ENCODE measurements around the gene ADGRD2.

The ADGRD2 gene

DNA sequence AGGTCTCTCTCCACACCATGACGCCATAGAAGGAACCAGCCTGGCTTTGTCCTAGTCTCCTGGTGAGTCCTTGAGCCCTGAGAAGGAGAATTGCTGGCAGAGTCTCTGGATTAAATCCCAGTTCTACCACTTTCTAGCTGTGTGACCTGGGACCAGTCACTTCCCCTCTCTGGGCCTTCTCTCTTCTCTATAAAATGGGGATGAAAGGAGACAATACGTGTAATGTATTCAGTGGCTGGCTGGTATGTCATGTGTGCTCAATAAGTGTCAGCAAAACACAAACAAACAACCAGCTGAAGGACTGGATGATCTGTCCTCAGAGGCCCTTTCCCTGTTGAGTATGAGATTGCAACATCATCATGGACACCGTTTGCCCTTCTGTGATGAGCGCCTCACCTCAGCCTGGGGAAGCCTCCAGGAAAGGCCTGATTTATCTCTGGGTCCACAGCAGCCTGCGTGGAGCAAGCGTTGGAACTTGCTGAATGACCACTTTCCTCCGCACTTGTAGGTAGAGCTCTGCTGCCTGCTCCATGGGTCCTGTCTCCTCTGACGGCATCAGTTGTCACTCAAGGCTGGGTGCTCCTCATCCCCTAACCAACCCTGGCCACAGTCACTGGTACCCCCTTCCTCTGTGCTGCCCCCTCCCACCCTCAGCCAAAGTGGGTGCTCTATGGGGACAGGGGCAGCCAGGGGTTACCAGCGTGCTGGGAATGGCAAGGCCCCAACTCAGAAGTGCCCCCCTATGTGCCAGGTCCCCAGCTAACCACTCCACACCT lies 60.6 kb downstream of the ADGRD2 start:
- DNase-seq (ENCODE audit: low read depth, low spot score) = no peak

DNA sequence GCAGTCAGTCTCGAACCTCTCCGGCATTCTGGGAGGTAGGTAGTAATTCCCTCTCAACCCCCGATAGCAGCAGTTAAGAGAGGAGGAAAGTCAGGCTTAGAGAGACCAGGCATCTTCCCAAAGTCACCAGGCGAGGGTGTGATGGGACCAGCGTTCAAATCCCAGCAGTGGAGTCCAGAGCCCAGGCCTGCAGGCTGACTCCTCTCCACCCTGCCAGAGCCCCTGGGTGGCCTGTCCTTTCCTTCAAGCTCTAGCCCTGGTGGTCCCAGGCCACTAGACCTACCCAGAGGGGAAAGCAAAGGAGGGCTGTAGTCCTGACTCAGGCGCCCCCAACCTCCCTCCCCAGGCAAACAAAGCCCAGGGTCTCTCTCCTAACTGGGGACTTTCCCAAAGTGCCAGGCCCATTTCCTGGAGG lies 61.2 kb downstream of the ADGRD2 start:
- no peak for DNase-seq (ENCODE audit: low read depth, low spot score)

- no peak for DNase-seq (ENCODE audit: low read depth, low spot score)
Observed at GRCh38 chr9:124511891-124512805, 61.9 kb downstream of the ADGRD2 start.

DNA sequence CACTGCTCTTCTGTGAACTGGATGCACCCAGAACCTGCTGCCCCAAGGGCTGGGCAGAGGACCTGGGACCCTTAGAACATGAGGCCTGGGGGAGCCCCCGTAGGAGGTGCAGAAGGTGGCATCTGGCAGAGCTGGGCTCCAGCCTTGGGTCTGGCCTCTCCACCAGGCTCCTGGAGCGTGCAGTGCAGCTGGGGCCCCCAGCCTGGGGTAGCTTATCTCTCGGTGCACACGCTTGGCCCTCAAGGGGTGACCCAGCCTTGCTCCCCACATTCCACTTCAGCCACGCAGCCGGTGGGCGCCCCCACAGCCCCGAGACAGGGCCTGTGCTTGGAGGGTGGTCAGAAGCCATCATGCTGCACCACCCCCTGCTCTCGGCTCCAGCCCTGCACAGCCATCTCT lies 62.6 kb downstream of the ADGRD2 start:
- DNase-seq (ENCODE audit: low read depth, low spot score) = no peak

- DNase-seq (ENCODE audit: low read depth, low spot score) = no peak
Observed at GRCh38 chr9:124513376-124513994, 63.2 kb downstream of the ADGRD2 start.

DNA sequence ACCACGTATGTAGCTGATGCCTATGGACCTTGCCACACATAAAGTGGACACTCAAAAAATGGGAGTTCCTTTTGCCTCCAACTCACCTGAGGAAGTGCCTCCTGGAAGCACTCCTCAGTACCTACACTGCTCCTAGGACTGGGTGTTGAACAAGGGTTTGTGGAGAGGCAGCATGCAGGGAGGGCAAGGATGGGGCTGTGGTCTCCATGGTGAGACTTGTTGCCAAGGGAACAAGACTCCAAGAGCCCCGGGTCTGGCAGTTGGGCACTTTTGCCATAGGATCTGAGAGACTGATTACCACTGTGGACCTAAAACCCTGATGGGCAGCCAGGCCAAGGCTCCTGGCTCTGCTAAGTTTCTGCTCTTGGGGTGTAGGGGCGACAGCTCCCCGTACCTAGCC lies 63.9 kb downstream of the ADGRD2 start:
- no peak for DNase-seq (ENCODE audit: low read depth, low spot score)

DNA sequence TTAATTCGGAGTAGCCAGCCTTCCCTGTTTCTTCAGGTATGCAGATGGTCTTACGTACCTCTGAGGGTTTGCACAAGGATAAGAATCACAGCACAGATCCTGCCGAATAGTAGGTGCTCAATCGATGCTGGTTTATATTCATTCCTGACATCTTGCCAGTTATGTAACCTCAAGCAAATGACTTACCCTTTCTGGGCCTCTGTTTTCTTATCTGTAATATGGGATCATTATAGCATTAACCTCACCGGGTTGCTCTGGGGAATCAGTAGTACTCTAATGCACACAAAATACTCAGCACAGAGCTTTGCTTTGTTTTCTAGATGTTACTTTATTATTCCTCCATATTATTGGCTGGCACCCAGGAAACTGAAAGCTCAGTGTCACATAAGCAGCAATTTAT lies 64.6 kb downstream of the ADGRD2 start:
- no peak for DNase-seq (ENCODE audit: low read depth, low spot score)

GRCh38 chr9:124517600-124517999 lies 67.3 kb downstream of the ADGRD2 start:
- no peak for DNase-seq (ENCODE audit: low read depth, low spot score)

DNA sequence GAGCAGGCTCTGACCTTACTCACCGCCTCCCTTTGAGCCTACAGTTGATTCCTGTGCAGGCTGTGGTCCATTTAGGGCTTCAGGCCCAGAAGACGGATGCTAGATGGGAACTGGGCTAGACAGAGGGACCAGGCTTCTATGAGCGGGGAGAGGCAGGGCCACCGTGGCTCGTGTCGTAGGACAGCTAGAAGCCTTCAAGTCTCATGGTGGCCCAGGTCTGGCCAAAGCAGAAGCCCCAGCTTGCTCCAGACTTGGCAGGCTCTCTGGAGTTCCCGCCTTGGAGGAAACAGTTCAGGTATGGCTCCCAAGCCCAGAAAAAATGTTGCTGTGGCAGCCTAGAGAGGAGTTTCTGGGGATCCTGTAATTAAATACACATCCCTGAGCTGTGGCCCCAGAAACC lies 67.9 kb downstream of the ADGRD2 start:
- no peak for DNase-seq (ENCODE audit: low read depth, low spot score)

DNA sequence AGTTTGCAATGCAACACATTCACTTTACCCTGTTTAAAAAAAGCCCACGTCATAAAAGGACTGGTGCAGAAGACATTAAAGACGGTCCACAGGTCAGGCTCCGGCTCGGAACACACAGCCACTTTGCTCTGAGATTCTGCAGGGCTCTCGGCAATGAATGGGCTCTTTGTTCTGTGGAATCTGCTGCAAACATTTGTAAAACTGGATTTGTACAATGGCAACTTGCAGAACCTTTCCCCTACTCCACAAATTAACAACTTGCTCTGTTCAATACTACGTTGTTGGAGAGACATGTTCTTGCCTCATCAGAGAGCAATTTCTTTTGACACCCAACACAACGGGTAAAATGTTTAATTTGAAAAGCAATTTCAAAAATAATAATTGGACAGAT lies 70.0 kb downstream of the ADGRD2 start:
- no peak for DNase-seq (ENCODE audit: low read depth, low spot score)

DNA sequence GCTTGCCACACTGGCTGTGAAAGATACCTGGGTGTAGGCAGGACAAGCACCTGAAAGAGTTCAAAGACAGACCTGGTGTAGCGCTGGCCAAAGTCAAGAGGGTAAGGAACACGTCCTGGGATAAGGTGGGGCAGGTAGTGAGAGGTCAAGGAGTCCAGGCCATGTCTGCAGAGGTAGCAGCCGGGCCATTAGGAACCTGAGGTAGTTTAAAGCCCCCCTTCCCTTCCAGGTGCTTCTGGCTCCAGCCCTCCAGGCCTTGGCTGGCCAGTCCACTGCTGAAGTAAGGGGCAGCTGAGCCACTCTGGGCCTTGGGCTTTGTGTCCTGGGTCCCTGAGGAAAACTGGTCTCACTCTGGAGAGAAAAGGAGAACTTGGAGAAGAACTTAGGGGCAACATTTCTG lies 70.9 kb downstream of the ADGRD2 start:
- no peak for DNase-seq (ENCODE audit: low read depth, low spot score)

- DNase-seq (ENCODE audit: low read depth, low spot score) = no peak
Observed at GRCh38 chr9:124522121-124523098, 72.2 kb downstream of the ADGRD2 start.

- no peak for DNase-seq (ENCODE audit: low read depth, low spot score)
Observed at GRCh38 chr9:124526174-124526573, 75.9 kb downstream of the ADGRD2 start.

GRCh38 chr9:124527781-124528180 lies 77.5 kb downstream of the ADGRD2 start:
- no peak for DNase-seq (ENCODE audit: low read depth, low spot score)

Data from brain pericyte (primary cell).